Lung microvascular endothelial cell (primary cell): ENCODE data around the gene USF3. TPM values are rescaled to one million over a fixed set of nuclear protein-coding genes. Genes with fewer than 3 reads are reported as not detected.

Experiments used
- DNase-seq, 2 donors: peaks; one replicate each; pipeline versions ENCODE4 v3.0.0 to v3.0.0-alpha.2; 2010; ENCODE audit warnings: low read depth in 2 of 2
- total RNA-seq: library from RNA; depleted of rRNA; stranded (reverse); fragments of >200 nt; gene quantifications from 2 replicates; pipeline ENCODE4 v1.2.1, GENCODE V29; 2014

USF3 gene
- total RNA-seq, 1 donor from 2014 or later, result 5.6 TPM

GRCh38 chr3:113697500-113698090 is 1.2 kb upstream of the USF3 start:
- peak in 1 of 2 donors; percentile 24 for DNase-seq

- DNase-seq, result peak; percentile 99
Measured at GRCh38 chr3:113696658-113697499, 437 bp upstream of the USF3 start.

- DNase-seq, result peak in 1 of 2 donors; percentile 1
Measured at GRCh38 chr3:113695431-113695785, 1.0 kb downstream of the USF3 start.

- no peak for DNase-seq
Measured at GRCh38 chr3:113690482-113690881, 6.0 kb downstream of the USF3 start.

GRCh38 chr3:113685956-113686721 is 10.3 kb downstream of the USF3 start:
- peak in 1 of 2 donors; percentile 10 for DNase-seq

GRCh38 chr3:113685124-113685523 is 11.3 kb downstream of the USF3 start:
- DNase-seq, result no peak

- DNase-seq, result no peak
Measured at GRCh38 chr3:113684271-113684819, 12.1 kb downstream of the USF3 start.

- DNase-seq, result no peak
Measured at GRCh38 chr3:113678773-113679172, 17.7 kb downstream of the USF3 start.

GRCh38 chr3:113677737-113678136 is 18.7 kb downstream of the USF3 start:
- DNase-seq, result no peak

- DNase-seq, result no peak
Measured at GRCh38 chr3:113676261-113676660, 20.2 kb downstream of the USF3 start.

GRCh38 chr3:113673593-113673992 is 22.8 kb downstream of the USF3 start:
- DNase-seq, result no peak

GRCh38 chr3:113668015-113668414 is 28.4 kb downstream of the USF3 start:
- peak in 1 of 2 donors; percentile 12 for DNase-seq

GRCh38 chr3:113664523-113665094 is 31.8 kb downstream of the USF3 start:
- DNase-seq, result no peak

GRCh38 chr3:113663761-113664160 is 32.7 kb downstream of the USF3 start:
- no peak for DNase-seq

- DNase-seq, result no peak
Measured at GRCh38 chr3:113663324-113663750, 33.1 kb downstream of the USF3 start.

GRCh38 chr3:113662824-113663223 is 33.6 kb downstream of the USF3 start:
- DNase-seq, result no peak

GRCh38 chr3:113660896-113661295 is 35.5 kb downstream of the USF3 start:
- DNase-seq, result no peak

GRCh38 chr3:113660458-113660857 is 36.0 kb downstream of the USF3 start:
- no peak for DNase-seq

- DNase-seq, result no peak
Measured at GRCh38 chr3:113659996-113660395, 36.4 kb downstream of the USF3 start.

GRCh38 chr3:113659101-113659541 is 37.3 kb downstream of the USF3 start:
- no peak for DNase-seq

GRCh38 chr3:113658107-113658506 is 38.3 kb downstream of the USF3 start:
- no peak for DNase-seq

GRCh38 chr3:113654851-113655250 is 41.6 kb downstream of the USF3 start:
- DNase-seq, result peak in 1 of 2 donors; percentile 38
